HG03575 (cell line): ENCODE measurements around the gene PAN3.

Source experiments
- ATAC-seq: cut with Tn5 transposase; IDR thresholded peaks from one replicate; pipeline ENCODE4 v1.9.1; 2021; ENCODE audit not compliant: unreplicated experiment, insufficient number of reproducible peaks, low FRiP score; ENCODE audit errors: extremely low read depth

Gene PAN3

DNA sequence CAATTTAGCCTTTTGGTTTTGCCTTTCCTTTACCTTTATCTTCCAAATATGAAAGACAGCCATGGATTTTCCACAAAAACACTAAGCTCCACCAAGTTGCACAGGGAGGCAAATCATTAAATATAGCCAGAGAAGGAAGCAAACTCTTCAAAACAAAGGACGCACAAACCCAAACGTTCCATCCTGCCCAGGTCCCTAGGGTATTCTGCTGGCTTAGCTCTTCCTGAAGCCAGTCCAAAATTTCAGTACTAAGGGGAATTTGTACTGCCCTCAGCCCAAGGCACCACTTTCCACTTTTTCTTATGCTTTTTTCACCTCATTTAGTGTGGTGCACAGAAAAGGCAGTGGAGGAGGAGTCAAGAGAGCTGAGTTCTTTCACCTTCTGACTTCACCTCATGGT, 186.7 kb downstream of the PAN3 start:
- no peak for ATAC-seq

DNA sequence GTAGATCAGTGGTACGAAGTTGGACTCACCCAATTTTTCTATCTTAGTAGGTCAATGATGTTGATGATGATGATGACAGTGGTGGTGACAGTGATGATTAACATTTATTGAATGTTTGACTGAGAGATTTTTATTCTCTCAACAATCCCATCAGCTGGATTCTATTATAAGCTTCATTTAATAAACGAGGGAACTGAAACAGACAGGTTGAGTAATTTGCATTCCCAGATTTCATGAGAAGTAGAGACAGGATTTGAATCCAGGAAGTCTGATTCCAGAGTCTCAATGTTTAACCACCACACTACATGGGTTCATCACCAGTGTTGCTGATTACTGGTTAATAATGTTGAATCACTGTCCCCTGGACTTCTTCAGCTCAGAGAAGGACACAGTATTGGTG, 187.7 kb downstream of the PAN3 start:
- no peak for ATAC-seq

DNA sequence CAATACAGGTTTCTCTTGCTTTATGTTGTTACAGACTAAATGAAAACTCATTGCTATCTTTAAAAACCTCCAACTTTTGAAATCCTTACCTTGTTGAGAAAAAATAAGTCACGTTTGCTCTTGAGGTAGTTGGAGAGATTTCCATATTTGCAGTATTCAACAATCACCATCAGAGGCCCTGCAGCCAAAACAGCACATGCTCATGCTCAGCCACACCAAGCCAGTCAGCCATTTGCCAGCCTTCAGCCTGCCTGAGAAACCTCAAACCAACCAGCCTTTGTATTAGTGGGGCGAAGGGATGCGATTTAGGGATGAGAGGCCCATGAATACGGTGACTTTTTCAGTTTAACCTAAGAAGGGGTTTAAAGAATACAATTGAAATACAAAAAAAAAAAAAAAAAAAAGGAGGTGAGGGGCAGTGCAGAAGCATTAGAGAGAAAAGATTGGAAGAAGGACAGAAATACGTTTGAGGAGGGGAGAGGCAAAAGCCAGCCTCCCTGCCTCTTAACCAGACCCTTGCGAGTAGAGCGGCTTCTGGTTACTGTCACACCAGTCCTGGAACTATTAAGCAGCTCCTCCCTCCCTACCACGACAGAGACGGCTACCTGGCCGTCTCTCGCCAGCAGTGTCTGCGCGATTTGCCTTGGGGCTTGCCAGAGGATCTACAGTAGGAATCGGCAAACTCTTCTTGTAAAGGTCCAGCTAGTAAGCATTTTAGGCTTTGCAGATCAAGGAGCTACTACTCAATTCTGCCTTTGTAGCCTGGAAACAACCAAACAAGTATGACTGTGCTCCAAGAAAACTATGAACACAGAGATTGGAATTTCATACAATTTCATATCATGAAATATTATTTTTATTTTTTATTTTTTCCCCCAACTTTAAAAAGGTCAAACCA, 189.3 kb downstream of the PAN3 start:
- no peak for ATAC-seq

DNA sequence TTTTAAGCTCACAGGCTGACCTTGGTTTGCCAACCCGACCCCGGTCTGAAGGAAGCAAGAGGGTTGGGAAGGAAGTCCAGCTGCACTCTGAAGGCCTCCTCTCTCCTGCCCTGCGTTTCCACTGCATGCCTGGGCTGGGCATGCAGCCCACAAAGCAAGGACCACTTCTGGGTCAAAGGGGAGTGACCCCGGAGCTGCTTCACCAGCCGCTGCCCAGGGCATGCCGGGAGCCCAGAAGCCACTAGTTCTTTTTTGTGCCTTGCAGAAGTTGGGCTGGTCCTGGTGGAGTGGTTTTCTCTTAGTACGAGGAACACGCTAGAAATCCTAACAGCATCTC, 189.9 kb downstream of the PAN3 start:
- ATAC-seq, result no peak

DNA sequence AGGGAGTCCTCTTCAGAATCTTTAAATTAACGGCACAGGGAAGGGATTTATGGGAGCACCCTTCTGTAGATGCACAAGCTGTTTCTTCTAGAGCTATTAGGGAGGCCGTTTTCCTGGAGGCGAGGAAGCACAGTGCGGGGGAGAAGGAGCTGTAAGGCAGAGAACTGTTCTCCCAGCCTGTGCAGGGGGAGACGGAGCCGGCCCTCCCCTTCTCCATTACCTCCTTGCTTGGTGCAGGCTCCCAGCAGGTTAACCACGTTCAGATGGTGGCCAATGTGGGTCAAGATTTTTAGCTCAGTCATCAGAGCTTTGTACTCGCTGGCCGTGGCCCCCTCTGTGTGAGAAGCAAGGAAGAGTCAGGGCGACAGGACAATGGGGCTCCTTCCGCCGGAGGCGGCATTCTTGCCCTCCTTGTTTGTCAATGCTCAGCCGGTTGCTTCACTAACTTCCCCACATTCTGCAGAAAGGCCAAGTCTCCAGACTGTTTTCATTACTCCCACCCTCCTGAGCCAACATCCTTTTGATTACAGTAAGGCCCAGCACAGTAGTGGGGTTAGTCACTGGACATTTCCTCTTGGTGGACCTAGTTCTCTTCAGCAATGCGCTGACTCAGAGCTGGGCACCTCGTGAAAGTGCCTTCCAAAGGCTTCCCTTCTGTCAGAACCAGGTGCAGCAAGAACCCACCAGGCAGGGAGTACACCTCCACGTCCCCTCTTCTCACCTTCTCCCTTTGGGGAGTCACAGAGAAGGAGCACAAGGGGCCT, 191.2 kb downstream of the PAN3 start:
- ATAC-seq, result no peak

DNA sequence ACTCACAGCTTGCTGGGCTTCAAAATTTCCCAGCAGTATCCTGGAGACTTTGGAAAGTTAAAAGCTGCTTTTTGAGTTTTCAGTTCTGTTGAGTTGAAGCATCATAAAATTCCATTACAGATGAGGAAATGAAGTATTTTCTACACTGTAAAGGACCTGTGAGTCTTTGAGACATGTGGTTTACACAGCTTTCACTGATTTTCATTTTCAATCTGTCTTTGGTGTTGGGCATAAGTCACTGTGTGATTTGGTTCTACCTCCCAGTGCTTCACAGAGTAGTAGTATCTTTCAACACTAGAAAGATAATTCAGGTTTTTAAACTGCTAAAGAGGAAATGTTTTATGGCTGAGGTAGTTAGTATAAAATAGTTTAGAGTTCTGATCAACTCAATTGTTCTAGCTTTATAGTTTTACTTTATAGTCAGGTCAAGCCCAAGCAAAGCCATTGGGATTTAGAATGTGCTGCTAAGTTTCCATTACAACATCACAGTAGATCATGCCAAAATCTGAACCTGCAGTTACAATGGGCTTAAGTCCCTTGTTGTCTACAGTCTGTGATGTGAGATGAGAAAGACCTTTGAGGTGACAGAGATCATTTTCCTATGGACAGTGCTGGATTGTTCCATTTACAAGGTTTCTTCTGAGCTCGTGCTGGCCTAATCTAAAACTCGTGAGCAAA, 195.0 kb downstream of the PAN3 start:
- ATAC-seq, result no peak

DNA sequence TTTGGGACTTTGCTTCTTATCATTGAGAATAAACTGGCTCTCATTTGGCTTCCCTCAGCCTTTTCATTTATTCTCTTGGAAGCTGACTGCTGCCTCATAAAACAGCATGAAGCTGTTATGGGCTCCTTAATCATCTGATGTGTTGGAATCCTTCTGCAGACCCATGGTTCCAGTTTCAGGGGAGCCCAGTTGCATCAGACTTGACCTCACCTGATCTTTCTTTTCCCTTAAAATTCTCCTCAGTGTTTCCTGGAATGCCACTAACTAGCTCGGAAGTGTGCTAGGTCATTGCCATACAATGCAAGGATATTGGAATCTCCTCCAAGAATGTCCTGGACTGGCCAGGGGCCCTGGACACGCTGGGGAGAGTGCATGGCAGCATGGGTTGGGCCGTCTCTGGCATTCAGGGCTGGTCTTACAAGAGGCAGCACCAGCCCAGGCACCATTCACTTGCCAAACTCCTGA, 197.9 kb downstream of the PAN3 start:
- no peak for ATAC-seq

DNA sequence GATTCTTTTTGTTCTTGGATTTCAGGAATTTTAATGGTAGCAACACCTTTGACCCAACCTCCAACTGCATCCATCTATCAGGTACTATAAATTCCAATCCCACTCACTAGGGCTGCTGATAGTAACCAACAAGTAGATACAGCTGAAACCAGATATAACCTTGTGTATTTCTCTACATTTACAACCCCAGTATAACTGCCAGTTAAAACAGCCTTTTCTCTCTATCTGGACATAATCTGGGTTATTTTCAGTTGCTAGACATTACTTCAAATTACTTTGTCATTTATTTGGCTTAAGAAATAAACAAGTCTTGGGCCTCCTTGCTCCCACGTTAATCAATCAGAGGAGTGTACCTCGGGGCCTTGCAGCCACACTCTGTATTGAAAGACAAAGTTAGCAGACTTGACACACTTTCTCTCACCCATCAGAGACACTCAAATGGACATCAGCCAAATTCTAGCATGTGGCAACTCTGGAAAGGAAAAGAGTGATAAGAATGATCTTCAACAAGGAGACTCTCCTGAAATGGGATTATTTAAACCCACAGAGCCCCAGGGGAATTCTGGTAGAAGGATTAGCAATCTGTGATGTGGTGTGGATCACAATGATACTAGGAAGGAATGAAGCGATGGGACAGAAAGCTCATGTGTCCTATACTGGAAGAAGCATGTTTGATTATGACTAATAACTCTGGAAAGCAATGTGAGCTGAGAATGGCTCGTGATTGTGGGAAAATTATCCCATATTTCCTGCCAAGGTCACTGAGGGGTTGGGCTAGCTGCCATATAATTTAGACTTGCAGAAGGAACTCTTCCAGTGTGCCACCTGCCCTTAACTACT, 199.0 kb downstream of the PAN3 start:
- no peak for ATAC-seq

DNA sequence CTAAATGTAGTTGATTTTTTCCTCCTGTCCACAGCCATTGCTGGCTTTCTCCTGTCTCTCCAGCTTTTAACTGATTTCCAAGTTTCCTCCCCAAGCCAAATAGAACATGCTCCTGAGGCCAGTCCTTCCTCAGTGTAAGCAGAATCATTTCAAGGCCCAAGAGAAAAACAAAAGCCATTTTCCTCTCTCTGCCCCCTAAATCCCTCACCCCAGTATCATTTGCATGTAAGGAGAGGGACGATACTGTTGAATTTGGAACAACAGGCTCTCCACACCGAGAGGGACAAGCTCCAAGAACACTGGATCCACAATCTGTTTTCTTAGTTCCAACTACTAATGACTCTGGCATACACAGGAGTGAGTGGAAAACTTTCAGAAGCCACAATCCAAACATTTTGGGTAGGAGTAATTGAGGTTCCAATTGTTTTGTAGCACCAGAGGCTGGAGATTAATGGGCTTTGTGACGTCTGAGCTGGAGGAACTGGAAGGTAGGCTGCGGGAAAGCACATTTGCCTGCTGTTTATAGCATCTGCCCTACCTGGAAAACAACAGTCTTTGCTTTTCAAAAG, 199.7 kb downstream of the PAN3 start:
- ATAC-seq, result no peak

DNA sequence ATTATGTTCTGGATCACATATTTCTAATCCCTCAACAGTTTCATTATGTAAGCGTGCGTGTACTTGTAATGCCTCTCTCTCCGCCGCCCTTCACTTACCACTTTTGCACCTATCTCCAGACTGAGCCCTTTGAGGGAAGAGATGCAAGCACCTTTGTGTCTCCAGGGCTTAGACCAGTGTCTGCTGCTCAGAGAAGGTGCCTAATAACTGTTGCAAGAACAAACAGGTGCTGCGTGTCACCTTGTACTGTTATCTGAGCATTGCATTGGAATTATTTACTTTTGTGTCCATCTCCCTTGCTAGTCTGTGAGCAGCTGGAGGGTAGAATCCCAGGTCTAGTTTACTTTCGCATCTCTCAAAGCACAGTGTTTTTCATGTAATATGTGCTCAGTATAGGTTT, 200.4 kb downstream of the PAN3 start:
- ATAC-seq, result no peak

DNA sequence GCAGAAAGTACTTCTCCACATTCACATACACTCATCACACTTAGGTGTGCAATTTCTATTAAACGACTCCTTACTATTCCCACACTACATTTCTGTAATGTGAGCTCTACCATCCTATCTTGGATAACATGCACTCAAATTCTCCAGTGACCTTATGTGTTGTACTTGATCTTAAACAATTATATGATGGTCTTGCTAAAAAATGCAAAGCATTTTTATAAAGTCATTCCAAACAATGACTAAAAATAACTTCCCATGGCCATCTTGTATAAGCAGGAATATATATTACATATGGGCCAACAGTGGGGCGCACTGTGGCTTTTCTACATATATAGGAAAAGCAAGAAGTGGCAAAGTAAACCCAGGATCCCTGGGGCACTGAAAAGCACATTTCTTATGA, 201.1 kb downstream of the PAN3 start:
- no peak for ATAC-seq

DNA sequence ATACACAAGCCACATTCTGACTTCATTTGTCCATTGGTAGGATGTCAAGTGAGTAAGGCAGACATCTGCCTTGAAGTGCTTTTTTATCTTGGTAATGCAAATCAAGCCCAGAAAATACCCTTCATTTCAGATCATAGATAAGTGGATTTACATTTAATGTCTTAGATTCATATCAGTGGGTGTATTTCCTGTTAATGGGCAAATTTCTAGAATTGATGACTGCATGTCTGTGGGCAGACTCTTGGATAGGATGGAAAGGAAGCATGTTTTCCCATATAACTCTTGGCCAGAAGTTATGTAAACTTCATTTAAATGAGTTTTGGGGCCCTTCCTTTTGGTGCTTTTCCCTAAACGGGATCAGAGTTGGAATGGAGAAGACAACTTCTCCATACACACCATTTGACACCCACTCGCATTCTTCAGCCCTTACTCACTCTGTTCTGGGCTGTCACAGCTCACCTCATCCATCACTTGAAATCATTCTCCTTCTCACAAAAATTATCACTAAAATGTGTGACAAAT, 202.0 kb downstream of the PAN3 start:
- no peak for ATAC-seq

DNA sequence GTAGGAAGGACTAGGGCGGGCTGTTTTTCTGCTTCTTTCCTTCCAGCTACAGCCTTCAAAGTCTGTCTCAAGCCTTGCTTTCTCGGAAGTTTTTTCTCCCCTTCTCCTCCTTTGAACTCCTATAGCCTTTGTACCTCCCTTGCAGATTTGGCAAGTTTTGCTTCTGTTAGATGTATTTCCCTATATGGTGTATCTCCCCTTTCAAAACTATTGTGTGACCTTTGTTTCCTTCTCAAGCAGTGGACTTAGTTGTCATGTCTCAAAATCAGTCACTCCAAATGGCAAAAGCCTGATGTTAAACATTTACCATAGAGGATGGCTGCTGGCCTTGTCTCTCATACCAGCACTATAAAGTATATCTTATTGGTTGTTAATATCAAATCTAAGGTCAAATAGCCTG, 203.9 kb downstream of the PAN3 start:
- ATAC-seq, result no peak

DNA sequence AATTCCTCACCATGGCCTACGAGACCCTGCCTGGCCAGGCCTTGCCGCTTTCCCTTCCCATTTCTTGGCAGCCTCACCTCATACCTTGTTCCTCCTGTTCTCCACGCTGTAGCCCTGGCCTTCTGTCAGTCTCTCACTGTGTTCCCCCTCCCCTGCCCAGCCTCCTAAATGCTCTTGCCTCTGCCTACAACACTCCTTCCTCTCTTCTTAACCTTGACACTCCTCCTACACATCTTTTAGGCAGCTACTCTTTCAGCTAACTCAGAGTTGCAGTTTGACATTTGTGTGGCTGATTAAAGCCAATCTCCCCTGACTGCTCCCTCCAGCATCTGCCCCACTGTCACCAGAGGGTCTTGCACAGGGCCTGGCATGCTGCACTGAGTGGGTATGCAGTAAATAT, 205.8 kb downstream of the PAN3 start:
- no peak for ATAC-seq
